Measurements from ENCODE around the gene LSP1.

Gene LSP1

DNA sequence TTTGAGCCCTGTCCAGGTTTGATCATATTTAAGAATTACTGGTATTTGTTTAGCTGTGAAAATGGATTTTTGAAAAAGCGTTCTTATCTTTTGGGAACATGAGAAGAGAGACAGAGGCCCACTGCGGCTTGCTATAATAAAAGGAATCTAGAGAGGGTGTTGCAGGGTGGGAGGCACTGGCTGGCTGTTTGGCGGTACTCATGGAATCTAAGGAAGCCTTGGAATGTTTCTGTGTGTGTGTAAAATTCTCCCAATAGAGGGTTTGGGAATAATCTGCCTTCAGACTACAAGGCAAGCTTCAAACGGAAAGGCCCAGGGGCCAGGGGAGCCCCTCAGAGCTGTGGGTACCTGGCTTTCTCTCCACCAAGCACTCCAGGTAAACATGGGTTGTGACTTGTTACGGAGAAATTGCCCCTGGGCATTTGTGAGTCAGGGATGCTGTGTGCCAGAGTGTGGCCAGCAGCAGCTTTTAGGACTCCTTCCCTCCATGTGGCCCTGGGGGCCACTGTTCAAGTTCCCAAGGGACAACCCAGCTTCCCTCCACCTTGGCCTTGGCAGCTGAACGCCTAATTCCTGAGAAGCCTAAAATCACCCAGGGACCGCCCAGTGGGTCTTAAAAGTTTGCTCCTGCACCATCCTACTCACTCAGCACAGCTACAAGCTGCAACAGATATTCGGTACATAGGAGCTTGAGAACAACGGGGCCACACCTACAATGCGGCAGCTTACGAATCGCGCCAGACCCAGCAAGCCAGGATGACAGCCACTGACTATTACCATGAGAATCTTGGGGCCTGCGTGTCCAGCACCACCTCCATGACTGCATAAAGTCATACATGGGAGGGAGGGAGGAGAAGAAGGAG lies 32.2 kb upstream of the LSP1 start:
- TF ChIP-seq, protein P1, sequence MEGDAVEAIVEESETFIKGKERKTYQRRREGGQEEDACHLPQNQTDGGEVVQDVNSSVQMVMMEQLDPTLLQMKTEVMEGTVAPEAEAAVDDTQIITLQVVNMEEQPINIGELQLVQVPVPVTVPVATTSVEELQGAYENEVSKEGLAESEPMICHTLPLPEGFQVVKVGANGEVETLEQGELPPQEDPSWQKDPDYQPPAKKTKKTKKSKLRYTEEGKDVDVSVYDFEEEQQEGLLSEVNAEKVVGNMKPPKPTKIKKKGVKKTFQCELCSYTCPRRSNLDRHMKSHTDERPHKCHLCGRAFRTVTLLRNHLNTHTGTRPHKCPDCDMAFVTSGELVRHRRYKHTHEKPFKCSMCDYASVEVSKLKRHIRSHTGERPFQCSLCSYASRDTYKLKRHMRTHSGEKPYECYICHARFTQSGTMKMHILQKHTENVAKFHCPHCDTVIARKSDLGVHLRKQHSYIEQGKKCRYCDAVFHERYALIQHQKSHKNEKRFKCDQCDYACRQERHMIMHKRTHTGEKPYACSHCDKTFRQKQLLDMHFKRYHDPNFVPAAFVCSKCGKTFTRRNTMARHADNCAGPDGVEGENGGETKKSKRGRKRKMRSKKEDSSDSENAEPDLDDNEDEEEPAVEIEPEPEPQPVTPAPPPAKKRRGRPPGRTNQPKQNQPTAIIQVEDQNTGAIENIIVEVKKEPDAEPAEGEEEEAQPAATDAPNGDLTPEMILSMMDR (IDR thresholded peaks at IDR 0.05; ENCODE audit: low read depth, low read length): no peak
- H3K4me3 ChIP-seq (ENCODE audit: low read depth, low read length): no peak overlapping the region

DNA sequence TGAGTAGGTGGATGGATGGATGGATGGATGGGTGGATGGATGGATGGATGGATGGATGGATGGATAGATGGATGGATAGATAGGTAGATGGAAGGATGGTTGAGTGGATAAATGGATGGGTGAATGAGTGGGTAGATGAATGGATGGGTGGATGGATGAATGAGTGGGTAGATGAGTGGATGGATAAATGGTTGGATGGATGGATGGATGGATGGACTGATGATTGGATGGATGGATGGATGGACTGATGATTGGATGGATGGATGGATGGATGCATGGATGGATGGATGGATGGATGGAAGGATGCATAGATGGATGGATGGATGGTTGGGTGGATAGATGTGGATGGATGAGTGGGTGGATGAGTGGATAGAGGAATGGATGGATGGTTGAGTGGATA lies 31.3 kb upstream of the LSP1 start:
- no peak overlapping the region for H3K4me3 ChIP-seq (ENCODE audit: low read depth, low read length)
- TF ChIP-seq, protein P1 (IDR thresholded peaks at IDR 0.05; ENCODE audit: low read depth, low read length): no peak

DNA sequence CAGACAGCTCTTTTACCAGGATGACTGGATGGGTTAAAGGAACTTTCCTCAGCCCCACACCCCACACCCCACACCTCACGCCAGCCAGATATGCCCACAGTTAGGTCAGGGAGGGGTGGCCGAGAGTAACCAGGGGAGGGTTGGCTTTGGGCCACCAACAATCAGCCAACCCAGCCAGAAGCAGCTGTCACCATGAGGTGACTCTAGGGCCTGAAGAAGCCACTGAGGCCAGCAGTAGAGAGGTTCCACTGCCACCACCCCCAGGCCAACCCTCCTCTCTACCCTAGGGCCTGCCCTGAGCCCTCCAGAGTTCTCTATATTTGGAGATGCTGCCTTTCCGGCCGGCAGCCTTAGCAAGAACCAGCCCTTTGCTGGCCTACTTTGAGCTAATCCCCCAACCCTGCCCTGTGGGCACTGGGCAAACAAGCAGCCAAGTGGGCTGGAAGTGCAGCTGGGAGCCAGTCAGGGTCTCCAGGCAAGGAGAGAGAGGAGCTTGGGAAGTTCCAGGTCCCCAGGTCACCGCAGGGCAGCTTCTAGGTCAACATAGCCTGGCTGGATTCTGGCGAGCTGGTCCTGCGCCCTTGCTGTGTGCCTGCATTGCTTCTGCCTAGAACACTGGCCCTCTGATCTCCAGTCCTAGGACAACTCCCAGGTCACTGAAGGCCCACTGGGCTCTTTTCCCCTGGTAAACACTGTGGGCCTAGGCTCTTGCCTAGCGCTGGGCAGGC lies 30.1 kb upstream of the LSP1 start:
- no peak overlapping the region for H3K4me3 ChIP-seq (ENCODE audit: low read depth, low read length)
- TF ChIP-seq, protein P1 (IDR thresholded peaks at IDR 0.05; ENCODE audit: low read depth, low read length): no peak

DNA sequence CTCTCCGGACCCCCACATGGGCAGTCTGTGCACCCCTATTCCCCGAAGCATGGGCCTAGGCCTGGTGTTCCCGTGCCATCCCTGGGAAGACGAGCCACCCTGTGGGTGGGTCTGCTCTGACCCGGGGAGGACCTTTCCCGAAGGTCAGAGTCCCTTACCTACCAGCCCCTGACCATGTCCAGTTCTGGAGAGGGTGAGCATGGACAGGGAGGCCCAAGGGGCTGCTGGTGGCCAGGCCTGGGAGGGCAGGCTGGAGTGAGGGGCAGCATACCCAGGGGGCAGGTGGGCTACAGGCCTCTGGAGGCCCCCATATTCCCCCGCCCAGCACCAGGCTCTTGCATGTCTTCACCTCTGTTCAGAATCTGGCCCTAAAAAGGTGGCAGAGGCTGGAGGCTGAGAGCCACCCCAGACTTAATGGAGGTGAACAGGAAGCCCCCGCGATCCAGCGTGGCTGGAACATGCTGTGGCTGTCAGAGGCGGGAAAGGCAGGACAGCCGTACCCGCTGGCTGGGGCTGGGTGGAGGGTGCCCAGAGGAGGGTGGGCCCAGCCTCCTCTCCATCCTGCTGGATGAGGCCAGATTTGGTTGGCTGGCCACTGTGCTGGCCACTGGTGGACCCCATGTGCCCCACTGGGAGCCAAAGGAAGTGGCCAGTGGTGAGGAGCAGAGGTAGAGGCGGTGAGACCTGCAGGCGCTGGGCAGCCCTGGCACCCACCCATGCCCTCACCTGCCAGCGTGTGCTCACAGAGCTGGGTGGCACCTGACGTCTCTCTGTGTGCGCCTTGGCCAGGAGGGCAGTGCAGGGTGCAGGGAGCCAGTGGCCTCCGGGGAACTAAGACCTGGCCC lies 29.3 kb upstream of the LSP1 start:
- no peak overlapping the region for H3K4me3 ChIP-seq (ENCODE audit: low read depth, low read length)
- TF ChIP-seq, protein P1 (IDR thresholded peaks at IDR 0.05; ENCODE audit: low read depth, low read length): no peak

DNA sequence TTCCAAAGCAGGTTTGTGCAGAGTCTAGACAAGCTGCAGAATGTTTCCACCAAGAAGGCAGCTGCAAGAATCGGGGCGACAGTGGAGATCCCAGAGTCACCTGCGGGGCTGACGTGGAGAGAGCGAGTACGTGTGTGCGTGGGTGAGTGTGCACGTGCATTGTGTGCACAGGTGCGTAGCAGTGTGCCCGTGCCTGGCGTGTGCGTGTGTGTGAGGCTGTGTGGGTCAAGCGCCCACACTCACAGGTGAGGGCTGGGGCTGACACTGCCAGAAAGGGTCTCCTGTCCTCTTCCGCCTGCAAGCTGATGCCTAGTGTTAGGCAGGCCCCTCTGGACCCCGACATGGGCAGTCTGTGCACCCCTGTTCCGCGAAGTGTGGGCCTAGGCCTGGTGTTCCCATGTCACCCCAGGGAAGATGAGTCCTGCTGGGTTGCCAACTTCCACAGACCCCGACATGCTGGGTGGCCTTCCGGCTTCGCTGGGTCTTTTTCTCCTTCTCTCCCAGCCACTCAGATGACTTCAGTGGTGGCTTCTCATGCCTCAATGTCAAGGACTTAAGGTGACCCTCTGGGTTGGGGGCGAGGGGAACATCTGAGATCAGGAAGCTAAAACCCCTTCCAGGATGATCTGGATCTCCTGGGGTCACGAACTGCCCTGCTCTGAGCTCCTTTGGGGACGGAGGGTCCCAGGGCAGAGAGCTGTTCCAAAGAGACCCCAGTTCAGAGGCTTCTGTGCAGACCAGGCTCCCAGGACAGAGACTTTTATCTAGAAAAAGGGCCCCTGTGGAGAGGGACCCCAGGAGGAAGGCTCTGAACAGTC lies 28.5 kb upstream of the LSP1 start:
- TF ChIP-seq, protein P1 (IDR thresholded peaks at IDR 0.05; ENCODE audit: low read depth, low read length): no peak
- H3K4me3 ChIP-seq (ENCODE audit: low read depth, low read length): no peak overlapping the region

DNA sequence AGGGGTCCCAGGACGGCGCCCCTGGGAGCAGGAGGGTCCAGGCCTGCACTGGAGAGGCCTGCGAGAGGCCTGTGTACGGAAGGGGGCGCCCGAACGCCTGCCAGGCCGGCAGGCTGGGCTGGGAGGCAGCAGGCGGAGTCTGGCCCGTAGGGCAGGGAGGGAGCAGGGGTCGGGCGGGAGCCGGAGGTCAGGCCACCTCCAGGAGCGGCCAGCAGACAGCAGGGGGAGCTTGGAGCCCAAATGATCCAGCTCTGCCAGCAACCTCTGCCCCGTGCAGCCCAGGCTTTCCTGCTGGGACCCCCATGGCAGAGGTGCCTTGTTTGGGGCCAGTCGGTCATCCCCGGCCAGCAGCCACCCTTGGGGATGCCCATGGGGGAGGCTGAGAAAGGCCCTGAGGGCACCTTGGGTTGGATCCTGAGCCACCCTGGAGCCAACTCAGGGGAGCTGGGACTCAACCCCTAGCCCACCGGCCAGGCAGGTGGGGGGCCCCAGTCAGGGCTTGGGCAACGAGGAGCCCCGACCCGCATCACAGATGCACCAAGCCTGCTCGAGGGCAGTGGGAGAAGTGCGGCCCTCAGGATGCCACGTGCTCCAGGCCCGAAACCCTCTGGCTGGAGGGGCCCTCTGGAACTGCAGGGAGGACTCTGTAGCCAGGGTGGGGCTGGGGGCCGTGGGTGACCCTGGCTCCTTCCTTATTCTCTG lies 27.7 kb upstream of the LSP1 start:
- no peak overlapping the region for H3K4me3 ChIP-seq (ENCODE audit: low read depth, low read length)

More for the DNA sequence above, 27.7 kb upstream of the LSP1 start:
- TF ChIP-seq, protein P1 (IDR thresholded peaks at IDR 0.05; ENCODE audit: low read depth, low read length): peak; percentile 26; the same call in 1 of the 2 replicates
